A673 (cell line): ENCODE results near the gene PML.
"Not testable (repeated sequence)": the region's sequence is repeated elsewhere in the genome, so short reads cannot be mapped to it uniquely, and the experiment has no call there.

Source experiments
- EZH2 ChIP-seq: fragments of 200-600 bp; sonication (generic); IDR thresholded peaks from 2 replicates; pipeline ENCODE4 v1.6.1; 2017; ENCODE audit warnings: borderline replicate concordance, low read depth, mild to moderate bottlenecking, mixed read lengths, antibody characterized with exemption, low read length; ENCODE audit not compliant: poor library complexity, severe bottlenecking
- TF ChIP-seq, protein P1 (sequence below): fragments of 300-800, 200-600 bp; sonication (generic); conservative IDR thresholded peaks from 2 replicates; pipeline ENCODE4 v1.5.1; 2017; ENCODE audit warnings: low read depth, mild to moderate bottlenecking, antibody characterized with exemption, low read length, moderate library complexity, mixed read lengths

DNA sequence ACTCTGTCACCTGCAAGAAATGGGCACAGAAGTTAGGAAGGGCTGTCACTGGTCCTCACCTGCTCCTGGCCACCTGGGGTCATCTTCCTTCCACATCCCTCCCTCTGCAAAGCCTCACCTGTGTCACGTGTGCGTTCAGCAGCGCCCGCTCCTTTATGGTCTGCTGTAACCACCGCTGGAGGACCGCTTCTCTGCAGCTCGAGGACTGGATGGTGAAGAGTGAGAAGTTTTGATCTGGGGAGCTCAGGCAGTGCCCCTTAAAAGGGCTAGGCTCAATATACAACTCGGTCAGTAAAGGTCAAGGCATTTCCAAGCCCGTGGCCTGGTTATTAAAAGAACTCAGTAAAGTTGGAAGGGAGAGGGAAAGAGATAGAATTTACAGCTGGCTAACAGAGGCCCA, 81.3 kb downstream of the PML start:
- TF ChIP-seq, protein P1, sequence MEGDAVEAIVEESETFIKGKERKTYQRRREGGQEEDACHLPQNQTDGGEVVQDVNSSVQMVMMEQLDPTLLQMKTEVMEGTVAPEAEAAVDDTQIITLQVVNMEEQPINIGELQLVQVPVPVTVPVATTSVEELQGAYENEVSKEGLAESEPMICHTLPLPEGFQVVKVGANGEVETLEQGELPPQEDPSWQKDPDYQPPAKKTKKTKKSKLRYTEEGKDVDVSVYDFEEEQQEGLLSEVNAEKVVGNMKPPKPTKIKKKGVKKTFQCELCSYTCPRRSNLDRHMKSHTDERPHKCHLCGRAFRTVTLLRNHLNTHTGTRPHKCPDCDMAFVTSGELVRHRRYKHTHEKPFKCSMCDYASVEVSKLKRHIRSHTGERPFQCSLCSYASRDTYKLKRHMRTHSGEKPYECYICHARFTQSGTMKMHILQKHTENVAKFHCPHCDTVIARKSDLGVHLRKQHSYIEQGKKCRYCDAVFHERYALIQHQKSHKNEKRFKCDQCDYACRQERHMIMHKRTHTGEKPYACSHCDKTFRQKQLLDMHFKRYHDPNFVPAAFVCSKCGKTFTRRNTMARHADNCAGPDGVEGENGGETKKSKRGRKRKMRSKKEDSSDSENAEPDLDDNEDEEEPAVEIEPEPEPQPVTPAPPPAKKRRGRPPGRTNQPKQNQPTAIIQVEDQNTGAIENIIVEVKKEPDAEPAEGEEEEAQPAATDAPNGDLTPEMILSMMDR, result not testable (repeated sequence)
- TF ChIP-seq EZH2, result not testable (repeated sequence)
